Measurements from ENCODE around the gene HOXC10. TPM values are rescaled to one million over a fixed set of nuclear protein-coding genes. Genes with fewer than 3 reads are reported as not detected.
A peak's percentile ranks its signal among the peaks of the same experiment; 100 is the strongest.

The HOXC10 gene
- total and polyA plus RNA-seq, 2 donors (not counting 1 experiment from before 2014, with no cell fraction given) = not detected

DNA sequence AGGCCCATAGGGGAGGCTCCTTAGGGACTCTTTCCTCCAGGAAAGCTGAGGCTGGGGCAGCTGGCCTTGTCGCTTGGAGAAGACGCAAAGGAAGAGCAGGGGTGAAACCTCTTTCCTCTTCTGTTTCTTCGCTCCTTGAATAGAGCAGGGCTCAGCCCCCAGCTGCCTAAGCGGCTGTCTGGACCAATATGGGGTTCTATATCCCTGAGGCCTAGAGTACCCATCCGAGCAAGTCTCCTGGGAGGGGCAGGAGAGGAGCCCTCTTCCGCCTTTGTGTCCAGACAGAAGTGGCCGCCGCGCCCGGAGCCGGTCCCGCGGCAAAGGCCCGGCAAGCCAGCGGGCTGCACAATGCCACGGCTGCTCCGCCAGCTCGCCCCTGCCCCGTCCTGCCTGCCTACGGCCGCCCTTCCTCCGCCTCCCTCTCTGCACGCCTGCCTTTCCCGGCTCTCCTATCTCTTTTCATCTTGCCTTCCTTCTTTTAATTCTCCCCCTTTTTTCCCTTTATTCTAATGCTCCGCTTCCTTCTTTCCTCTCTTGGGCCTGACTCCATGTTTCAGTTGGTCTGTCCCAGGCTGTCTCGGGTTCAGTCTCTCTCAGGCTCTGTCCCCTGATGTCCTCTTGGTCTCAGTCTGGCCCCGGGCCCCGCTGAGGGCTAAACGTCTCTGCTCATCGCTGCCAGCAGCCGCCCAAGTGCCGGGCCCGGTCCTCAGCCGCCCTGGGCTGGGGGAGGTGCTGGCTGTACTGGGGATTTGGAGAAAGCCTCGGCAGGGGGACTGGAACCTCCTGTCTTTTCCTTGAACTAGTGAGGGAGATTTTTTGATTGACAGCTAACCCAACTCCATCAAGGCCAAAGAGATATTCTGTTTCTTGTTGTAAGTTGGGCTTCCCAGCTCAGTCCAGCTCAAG lies 12.5 kb downstream of the HOXC10 start:
- H3K4me1 Mint-ChIP-seq = peaks cover 33% of the 10 kb centered on the region
- Histone ChIP-seq H3K36me3 (replicated peaks in 1 of 2; ENCODE audit: control extremely low read depth in 1 of 2, control insufficient read depth in 1 of 2, extremely low read depth in 1 of 2, insufficient read depth in 2 of 2, low read length in 1 of 2) (no peaks in the 10 kb centered on the region), H4K20me1 (ENCODE audit: control insufficient read depth, insufficient read depth, low read length, poor library complexity, severe bottlenecking) (no peaks in the 10 kb centered on the region), H3K4me3 (ENCODE audit: control extremely low read depth in 1 of 5, extremely low read depth in 1 of 5, insufficient read depth in 1 of 5, low read depth in 2 of 5, low read length in 4 of 5) (no peak overlapping the region), H3K4me1 (ENCODE audit: control insufficient read depth in 2 of 2, insufficient read depth in 2 of 2, low read length in 2 of 2) (peaks cover 37 to 70% of the 10 kb centered on the region in 2 donors), H3K79me2 (ENCODE audit: control insufficient read depth, insufficient read depth, low read length) (no peaks in the 10 kb centered on the region), H3K27me3 (replicated peaks in 1 of 4; ENCODE audit: control extremely low read depth in 1 of 4, control insufficient read depth in 3 of 4, insufficient read depth in 4 of 4, low read length in 3 of 4) (peaks cover 0 to 98% (median 85%) of the 10 kb centered on the region in 4 experiments), H3K4me2 (replicated peaks; ENCODE audit: low read depth, low read length, poor library complexity, severe bottlenecking) (peak overlapping the region; percentile 96), H3K27ac (ENCODE audit: low read length in 2 of 2) (no peak overlapping the region), H2AFZ (ENCODE audit: insufficient read depth, low read depth, low read length, poor library complexity, severe bottlenecking) (no peak overlapping the region), H3K9me3 (ENCODE audit: control extremely low read depth in 1 of 3, control insufficient read depth in 2 of 3, insufficient read depth in 1 of 3, low read length in 2 of 3) (peaks cover 0 to 71% (median 0%) of the 10 kb centered on the region in 3 donors), H3K9ac (ENCODE audit: low read length) (no peak overlapping the region)
- ATAC-seq (ENCODE audit: low read depth) (no peak), DNase-seq (no peak)
- WGBS (ENCODE audit: insufficient coverage) = 10% methylated on average over 30 of the region's 35 CpGs
- ChIA-PET CTCF (interaction anchor here (0.7 to 5.0 kb wide), 4 partner anchors 8 to 210 kb away, joined by 3 to 17 read pairs (median 5); no protein-coding TSS in a partner anchor), POLR2A (interaction anchor here (0.6 kb wide), 2 partner anchors 327 to 595 kb away, joined by 3 read pairs; partner anchors contain the start of gene COPZ1)
- no peaks in the 10 kb centered on the region for H3K9me3 Mint-ChIP-seq (ENCODE audit: insufficient read depth)
- intact Hi-C loops (cut with micrococcal nuclease) = loop anchor here (5.0 kb wide), 2 partner anchors 35 to 45 kb away; partner anchors contain the start of genes HOXC12 and HOXC5
- H3K4me3 Mint-ChIP-seq = peak overlapping the region; percentile 89
- no peak overlapping the region for H3K27ac Mint-ChIP-seq
- TF ChIP-seq CTCF (IDR thresholded peaks at IDR 0.05) (no peak), EZH2 (IDR thresholded peaks at IDR 0.05; ENCODE audit: borderline replicate concordance, insufficient read depth, low read depth, low read length, poor library complexity, severe bottlenecking) (peak; percentile 94)
- H3K27me3 Mint-ChIP-seq = peaks cover 85% of the 10 kb centered on the region
